Stimulated activated CD8-positive, alpha-beta memory T cell treated with anti-CD3 and anti-CD28 coated beads, Interleukin-12 subunit alpha, Interleukin-12 subunit beta, amount 100 ng/mL, for 4 hours (primary cell): ENCODE measurements around the gene ZNRF2.

Experiments used
- DNase-seq: peaks from one replicate; pipeline ENCODE4 v3.0.0-alpha.2; 2020; ENCODE audit warnings: low read depth

ZNRF2 gene

DNA sequence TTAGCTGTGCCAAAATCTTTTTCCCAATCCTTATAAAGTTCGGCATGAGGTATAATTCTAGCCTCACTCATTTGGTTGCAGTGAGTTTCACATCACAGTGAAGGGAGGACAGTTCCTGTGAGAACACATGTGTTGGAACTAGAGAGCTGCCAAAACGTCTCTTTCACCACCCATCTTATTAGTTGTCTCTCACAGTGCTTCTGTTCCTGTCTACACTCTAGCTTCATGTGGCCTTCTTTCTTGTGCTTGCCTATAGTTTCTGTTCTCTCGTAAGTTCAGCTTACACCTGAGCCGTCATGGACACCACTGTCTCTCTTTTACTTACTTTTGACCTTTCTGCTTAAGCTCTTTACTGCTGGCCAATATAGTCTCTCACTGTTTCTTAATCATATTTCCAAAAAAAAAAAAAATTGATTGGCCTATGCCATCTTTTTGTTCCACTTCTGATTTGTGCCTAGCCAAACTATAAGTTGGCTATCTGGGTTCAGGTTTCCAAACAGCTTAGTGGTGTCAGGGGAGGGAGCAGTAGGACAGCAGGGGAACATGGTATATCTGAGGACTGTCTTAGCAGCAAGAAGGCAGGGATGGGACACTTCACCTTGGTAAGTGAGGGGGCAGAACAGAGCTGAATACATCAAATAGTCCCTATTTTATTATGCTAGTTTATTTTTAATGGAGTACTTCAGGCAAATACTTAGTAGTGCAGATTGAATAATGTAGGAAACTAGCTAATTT lies 38.0 kb downstream of the ZNRF2 start:
- DNase-seq, result no peak

GRCh38 chr7:30323006-30323355 lies 38.6 kb downstream of the ZNRF2 start:
- no peak for DNase-seq

- no peak for DNase-seq
Observed at GRCh38 chr7:30327813-30328212, 43.4 kb downstream of the ZNRF2 start.

GRCh38 chr7:30328381-30328780 lies 44.0 kb downstream of the ZNRF2 start:
- no peak for DNase-seq

DNA sequence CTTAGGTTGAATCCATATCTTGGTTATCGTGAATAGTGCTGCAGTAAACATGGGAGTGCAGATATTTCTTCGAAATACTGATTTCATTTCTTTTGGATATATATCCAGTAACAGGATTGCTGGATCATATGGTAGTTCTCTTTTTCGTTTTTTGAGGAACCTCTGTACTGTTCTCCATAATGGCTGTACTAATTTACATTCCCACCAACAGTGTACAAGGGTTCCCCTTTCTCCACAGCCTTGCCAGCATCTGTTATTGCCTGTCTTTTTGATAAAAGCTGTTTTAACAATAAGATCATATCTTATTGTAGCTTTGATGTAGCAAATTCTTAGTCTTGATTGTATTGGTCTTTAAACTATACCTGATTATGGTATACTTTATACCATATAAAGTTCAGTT lies 45.3 kb downstream of the ZNRF2 start:
- DNase-seq, result no peak

DNA sequence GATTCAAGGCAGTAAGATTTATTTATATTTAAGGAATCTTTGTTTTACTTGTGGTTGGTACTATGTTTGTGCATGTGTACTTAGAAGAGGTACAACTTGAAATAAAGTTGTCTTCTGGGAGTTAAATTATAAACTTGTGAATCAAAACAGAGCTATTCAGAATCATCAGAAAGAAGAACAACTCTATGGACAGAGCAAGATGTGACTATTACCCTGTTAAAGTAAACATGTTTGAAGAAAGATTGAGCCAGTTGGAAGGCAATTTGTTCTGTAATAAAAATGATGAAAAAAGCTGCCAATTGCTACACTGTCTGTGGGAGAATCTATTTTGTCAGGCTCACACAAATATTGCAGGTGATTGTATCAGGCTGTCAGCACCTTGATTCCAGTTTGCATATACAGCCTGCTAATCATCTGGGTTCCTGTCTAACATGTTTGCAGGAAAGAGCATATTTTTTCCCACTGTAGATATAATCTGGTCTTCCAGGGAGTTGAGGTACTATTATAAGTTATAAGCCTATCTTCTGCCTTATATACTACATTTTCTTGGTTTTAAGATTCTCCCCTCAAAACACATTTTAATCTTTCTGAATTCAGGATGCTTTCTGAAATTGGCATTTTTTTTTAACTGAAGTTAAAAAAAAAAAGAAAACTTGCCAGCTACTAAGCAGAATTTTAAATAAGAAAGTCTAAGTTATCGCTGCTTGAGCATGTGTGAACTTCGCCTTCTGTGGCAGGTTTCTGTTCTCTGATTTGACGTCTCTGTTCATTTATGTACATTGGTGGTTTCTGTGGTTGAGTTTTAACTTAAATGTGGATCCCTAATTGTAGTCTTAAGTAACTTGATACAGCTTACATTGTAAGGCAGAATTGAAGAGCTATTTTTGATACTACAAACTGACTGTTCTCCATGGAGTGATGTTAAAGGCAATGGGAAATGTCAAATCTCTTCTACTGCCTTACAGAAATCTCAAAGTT lies 46.0 kb downstream of the ZNRF2 start:
- DNase-seq, result no peak

- no peak for DNase-seq
Observed at GRCh38 chr7:30331338-30331737, 46.9 kb downstream of the ZNRF2 start.

DNA sequence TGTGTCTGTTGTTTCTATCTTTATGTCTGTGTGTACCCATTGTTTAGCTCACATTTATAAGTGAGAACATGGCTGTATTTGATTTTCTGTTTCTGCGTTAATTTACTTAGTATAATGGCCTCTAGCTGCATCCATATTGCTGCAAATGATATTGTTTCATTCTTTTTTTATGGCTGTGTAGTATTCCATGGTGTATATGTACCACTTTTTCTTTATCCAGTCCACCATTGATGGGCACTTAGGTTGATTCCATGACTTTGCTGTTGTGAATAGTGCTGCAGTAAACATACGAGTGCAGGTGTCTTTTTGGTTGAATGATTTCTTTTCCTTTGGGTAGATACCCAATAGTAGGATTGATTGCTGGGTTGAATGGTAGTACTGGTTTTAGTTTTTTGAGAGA lies 48.2 kb downstream of the ZNRF2 start:
- DNase-seq, result no peak

DNA sequence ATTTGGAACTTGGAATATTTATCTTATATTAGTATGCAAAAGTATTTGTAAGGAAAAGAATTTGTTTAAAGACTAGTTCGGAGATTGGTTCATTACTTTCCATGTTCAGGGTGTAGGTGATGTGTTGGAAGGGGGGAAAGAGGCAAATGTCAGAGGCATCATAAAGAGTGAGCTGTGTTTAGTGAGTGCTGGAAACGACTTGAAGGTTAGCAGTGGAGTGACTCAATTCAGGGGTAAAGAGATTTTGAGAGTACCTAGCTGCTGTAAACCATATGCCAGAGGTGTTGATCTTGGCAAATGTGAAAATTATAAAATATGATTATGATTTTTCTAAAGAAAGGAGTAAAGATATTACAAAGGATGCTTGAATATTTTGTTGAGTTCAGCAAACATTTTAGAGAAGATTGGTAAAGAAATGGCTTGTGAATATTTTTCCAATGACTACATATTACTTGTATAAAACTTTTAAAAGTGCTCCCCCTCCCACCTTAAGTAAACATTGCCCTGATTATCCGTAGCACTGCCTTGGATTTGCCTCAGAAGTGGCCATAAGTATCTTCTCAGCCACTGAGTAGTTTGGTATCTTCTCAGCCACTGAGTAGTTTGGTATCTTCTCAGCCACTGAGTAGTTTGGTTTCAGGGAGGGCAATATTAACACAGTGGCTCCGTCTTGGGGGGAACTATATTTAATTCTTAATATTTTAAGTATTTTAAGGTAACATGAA lies 51.5 kb downstream of the ZNRF2 start:
- DNase-seq, result no peak

- no peak for DNase-seq
Observed at GRCh38 chr7:30344513-30344912, 60.1 kb downstream of the ZNRF2 start.

GRCh38 chr7:30347226-30348082 lies 63.1 kb downstream of the ZNRF2 start:
- DNase-seq, result no peak

DNA sequence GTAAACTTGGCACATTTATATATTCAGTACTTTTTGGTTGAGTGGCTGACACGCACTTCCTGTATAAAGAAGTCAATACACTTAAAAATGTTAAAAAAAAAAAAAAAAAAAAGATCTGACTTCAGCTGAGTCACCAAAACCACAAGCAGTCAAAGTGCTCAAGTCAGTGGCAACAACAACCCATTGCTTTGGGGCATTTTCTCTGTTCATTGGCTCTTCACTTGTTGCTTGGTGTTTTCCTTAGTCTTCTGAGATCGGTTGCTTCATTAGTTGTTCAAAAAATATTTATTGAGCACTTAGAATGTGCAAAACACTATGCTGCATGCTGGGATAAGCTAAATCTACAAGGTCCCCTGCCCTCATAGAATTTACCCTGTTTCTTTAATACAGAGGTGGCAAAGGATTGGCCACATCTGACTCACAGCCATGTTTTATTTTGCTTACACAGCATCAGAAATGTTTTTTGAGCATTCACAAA lies 63.7 kb downstream of the ZNRF2 start:
- no peak for DNase-seq

- no peak for DNase-seq
Observed at GRCh38 chr7:30349170-30349569, 64.8 kb downstream of the ZNRF2 start.

DNA sequence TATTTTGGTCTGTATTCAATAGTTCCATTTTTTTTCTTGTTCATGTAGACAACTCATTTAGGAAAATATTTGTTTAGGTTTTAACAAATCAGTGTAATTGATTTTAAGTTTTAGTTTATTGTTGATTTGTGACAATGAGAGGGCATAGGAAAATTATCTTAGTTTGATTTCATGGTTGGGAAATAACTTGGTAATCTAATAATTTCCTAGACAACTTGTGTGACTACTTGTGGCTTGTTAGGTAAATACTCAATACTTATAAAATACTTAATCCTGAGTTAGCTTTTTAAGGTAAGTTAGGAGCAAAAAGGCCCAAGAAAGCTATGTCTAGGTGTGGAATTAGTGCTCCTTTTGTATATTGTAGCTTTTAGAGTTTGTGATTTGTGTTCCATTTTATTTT lies 65.4 kb downstream of the ZNRF2 start:
- no peak for DNase-seq

DNA sequence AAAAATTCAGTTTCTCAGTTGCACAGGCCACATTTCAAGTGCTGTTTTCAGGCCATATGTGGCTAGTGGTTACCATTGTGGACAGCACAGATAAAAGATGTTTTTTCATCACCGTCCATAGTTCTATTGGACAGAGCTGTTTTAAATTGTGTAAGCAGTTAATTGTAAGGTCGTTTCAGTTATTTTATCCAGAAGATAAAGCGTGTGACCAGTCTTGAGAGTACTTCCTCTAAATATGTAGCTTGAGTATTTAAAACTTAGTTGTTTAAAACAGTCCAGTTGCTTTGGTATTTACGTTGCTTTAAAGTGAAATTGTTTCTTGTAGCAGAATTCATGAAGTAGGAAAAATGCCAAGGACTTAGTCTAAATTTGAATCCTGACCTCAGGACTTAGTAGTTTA lies 66.9 kb downstream of the ZNRF2 start:
- DNase-seq, result no peak

- DNase-seq, result no peak
Observed at GRCh38 chr7:30351724-30352123, 67.3 kb downstream of the ZNRF2 start.

- no peak for DNase-seq
Observed at GRCh38 chr7:30352169-30352568, 67.8 kb downstream of the ZNRF2 start.

DNA sequence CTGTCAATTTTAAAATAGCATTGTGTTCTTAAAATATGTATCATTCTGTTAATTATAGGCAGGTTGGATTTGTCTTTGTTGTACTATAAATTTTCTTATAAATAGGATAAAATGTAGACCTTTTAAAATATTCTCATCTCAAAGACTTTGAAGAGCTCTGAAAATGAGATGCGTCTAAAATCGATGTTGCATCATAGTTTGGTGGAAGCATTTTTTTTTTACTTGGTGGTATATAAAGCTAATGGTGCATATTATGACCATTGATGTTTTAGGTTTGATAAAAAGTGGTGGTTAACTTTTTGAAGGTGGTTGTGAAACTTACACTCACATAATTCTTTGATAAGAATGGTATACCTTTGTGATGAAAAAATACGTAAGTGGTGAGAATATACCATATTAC lies 69.1 kb downstream of the ZNRF2 start:
- DNase-seq, result no peak

GRCh38 chr7:30353932-30354607 lies 69.7 kb downstream of the ZNRF2 start:
- DNase-seq, result no peak

DNA sequence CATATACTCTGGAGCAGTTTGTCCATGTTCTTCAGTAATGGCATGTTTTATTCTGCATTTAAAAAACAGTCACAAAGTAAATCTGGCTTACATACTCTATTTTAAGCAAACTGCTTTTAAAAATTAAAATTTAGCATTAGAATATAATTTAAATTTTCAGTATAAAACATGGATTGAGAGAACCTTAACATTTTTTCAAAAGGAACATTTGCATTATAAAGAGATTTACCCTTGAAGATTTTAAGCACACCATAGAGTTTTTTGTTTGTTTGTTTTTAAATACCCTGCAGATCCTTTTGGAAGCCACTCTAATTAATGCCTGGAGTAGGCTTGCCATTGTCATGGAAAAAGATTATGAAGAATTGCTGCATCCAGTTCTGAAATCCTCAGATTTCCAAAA lies 70.4 kb downstream of the ZNRF2 start:
- no peak for DNase-seq

DNA sequence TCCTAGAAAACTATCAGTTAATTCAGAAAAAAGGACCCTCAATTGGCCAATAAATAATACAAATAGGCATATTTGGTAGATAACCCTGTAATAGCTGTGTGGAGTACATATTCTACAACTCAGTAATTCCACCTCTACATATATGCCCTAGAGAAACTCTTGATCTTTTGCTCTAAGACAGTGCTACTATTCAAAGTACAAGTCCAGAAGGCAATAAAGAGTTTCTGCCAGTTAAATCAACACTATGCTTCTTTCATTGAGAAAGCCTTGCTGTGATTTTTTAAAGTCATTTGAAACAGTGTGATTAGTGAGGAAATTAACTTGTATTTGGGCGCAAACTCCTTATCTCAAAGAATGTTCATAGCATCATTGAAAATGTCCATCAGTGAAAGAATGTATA lies 75.6 kb downstream of the ZNRF2 start:
- DNase-seq, result no peak
